ENCODE measurements around the gene MPC1L. TPM values are rescaled to one million over a fixed set of nuclear protein-coding genes. Genes with fewer than 3 reads are reported as not detected.

MPC1L gene
- total and polyA plus RNA-seq, 2 of the 8 experiments (the other 6 are each of a cell fraction or from before 2014, with no cell fraction given), result not detected

GRCh38 chrX:40646489-40647306 is 23.5 kb downstream of the MPC1L start (continued):
- TF ChIP-seq JUN (IDR thresholded peaks at IDR 0.05; ENCODE audit: low read depth, low read length) (no peak), RAD21 (IDR thresholded peaks at IDR 0.05 in 1 of 2, conservative IDR thresholded peaks at IDR 0.05 in 1 of 2; ENCODE audit: low read depth in 2 of 2, low read length in 2 of 2) (no peak), CEBPB (IDR thresholded peaks at IDR 0.05; ENCODE audit: low read depth, low read length) (no peak)
